Ovary (tissue), 3 donors: ENCODE measurements around the gene GPD1.

Experiments used
- EP300 ChIP-seq: sonication (generic); formaldehyde crosslinking; IDR thresholded peaks from one replicate; pipeline ENCODE4 v1.6.1; 2017; ENCODE audit warnings: antibody characterized with exemption
- POLR2A ChIP-seq: fragments of 450-650 bp; IDR thresholded peaks from one replicate; pipeline ENCODE4 v1.6.1; 2017; ENCODE audit warnings: antibody characterized with exemption, mild to moderate bottlenecking, moderate library complexity
- TF ChIP-seq, protein P1 (sequence below), 3 donors: fragments of 450-650 bp in 2 of 3; fragments of 200-600 bp in 1 of 3; IDR thresholded peaks; one replicate each; pipeline versions ENCODE4 v1.5.1 to v1.8.0; 2016 to 2022; ENCODE audit warnings: antibody characterized with exemption in 3 of 3, mild to moderate bottlenecking in 1 of 3
- donor health status: DM: no; HTN: no; CAD: no.

DNA sequence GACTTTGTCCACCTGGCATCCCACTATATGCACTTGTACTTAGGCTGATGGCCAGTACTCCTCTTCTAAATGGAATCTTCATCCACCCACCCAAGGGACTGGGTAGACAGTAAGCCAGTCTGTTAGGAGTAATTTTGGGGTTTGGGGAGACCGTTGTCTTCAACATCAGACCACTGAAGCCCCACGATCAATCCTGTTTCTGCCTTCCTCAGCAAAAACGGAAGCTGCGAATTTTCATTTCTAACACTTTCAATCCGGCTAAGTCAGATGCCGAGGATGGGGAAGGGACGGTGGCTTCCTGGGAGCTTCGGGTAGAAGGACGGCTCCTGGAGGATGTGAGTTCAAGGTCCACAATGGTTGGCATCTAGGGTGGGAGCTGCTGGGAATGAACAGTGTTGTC lies 16.7 kb upstream of the GPD1 start:
- TF ChIP-seq, protein P1, sequence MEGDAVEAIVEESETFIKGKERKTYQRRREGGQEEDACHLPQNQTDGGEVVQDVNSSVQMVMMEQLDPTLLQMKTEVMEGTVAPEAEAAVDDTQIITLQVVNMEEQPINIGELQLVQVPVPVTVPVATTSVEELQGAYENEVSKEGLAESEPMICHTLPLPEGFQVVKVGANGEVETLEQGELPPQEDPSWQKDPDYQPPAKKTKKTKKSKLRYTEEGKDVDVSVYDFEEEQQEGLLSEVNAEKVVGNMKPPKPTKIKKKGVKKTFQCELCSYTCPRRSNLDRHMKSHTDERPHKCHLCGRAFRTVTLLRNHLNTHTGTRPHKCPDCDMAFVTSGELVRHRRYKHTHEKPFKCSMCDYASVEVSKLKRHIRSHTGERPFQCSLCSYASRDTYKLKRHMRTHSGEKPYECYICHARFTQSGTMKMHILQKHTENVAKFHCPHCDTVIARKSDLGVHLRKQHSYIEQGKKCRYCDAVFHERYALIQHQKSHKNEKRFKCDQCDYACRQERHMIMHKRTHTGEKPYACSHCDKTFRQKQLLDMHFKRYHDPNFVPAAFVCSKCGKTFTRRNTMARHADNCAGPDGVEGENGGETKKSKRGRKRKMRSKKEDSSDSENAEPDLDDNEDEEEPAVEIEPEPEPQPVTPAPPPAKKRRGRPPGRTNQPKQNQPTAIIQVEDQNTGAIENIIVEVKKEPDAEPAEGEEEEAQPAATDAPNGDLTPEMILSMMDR (IDR thresholded peaks at IDR 0.05): no peak
- TF ChIP-seq POLR2A (no peak), EP300 (no peak)
